ENCODE results near the gene TMEM141. TPM values are rescaled to one million over a fixed set of nuclear protein-coding genes. Genes with fewer than 3 reads are reported as not detected.
"Not testable (repeated sequence)": the region's sequence is repeated elsewhere in the genome, so short reads cannot be mapped to it uniquely, and the experiment has no call there.

TMEM141 gene
- total RNA-seq, 2 experiments from 2014 or later: 48.4 to 53.3 TPM

DNA sequence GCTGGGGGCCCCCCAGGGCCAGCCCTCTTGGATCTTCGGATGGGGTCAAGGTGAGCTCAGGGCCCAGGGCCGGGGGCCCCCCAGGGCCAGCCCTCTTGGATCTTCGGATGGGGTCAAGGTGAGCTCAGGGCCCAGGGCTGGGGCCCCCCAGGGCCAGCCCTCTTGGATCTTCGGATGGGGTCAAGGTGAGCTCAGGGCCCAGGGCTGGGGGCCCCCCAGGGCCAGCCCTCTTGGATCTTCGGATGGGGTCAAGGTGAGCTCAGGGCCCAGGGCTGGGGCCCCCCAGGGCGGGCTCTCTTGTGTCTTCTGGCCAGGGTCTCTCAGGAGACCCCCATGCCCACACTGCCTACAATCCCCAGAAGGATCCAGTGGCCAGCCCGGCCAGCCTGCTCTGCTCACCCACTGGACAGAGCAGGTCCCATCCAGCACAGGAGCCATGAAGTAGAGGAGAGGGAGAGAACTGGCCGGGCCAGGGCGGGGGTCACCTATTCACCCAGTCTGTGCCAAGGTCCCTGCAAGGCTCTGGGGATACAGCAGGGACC is 11.9 kb downstream of the TMEM141 start:
- CTCF ChIA-PET: interaction anchor here (1.6 kb wide), 1 partner anchor 10 kb away, joined by 6 read pairs; no protein-coding TSS in a partner anchor
- POLR2A ChIA-PET: not testable (repeated sequence)

DNA sequence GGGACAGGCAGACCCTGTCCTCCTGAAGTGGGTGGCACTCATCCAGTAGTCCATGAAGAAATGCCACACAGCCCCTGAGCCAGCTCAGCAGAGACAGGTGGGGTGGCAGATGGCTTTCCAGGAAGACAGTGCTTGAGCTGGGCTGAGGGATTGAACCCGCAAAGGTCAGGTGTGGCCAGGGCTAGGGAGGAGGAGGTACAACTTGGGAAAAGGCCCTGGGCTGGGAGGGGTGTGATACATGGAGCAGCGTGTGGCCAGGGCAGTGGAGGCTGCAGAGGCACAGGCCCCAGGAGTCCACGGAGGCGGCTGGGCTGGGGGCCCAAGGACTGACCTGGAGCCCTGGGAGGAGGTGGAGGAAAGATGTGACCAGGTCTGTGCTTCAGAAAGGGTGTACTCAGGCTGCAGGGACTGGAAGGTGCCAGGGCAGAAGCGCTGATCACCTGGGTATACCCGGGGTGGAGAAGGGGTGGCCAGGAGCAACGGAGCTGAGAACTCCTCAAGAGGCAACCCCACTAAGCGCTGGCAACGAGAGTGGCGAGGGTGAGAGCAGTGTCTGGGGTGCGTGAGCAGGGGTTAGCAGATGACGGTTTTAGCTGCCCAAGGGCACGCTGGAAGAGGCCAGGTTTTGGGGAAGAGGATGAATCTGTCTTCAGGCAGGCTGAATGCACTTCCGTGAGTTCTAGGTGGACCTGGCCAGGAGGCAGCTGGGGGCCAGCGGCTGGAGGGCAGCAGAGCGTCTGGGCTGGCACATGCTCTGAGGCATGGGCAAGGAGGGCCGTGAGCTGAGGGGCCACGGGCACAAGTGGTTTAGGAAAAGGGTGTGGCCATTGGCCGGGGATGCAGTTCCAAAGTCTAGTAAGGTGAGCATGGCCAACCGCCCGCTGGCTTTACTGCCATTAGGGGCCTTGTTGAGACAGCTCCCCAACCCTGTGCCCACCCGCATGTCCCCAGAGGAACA is 12.7 kb downstream of the TMEM141 start:
- POLR2A ChIA-PET: no interaction called here
- CTCF ChIA-PET: interaction anchor here (1.0 kb wide), 1 partner anchor 172 kb away, joined by 5 read pairs; no protein-coding TSS in a partner anchor

DNA sequence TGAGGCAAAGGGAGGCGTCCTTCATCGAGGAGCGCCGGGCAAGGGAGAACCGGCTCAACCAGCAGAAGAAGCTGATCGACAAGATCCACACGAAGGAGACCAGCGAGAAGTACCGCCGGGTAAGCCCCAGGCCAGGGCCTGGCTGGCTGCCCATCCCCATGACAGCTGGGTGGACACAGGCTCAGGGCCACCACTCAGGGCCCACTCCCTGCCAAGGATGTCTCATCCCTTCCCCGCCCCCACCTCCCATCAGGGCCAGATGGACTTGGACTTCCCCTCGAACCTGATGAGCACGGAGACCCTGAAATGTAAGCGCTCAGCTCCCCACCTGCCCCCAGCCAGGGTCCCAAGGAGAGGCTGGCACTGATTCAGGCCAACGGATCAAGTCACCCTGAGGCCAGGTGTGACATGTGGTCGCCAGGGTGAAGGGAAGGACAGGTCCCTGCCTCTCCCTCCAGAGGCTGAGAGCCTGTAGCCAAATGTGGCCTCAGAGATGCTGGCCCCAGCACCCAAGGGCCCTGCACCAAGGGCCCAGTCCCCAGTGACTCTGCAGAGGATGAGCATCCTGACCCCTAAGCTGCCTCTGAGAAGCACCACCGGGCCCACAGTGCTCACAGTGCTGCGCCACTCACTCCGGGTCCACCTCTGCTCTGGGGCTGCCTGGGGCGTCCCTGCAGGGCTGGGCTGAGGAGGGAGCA is 13.5 kb downstream of the TMEM141 start:
- CTCF ChIA-PET: interaction anchor here (1.0 kb wide), 1 partner anchor 171 kb away, joined by 5 read pairs; no protein-coding TSS in a partner anchor
- POLR2A ChIA-PET: no interaction called here

DNA sequence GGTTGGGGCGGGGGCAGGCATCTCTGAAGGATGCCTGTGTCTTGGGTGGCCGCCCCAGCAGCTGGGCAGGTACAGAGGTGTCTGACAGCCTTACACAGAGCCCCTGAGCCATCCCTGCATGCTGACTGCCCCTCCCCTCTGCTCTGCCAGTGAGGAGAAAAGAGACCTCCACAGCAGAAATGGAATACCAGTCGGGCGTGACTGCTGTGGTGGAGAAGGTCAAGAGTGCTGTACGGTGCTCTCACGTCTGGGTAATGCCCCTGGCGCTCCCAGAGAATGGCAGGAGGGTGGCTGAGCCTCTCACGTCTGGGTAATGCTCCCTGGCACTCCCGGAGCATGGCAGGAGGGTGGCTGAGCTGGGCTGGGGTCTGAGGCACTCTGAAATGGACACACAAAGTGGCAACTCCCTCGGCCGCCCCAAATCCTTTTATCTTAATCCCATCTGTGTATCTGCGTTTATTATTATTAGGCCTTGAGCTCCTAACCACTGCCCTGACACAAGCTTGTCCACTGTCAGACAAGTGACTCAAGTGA is 14.1 kb downstream of the TMEM141 start:
- ChIA-PET POLR2A (no interaction called here), CTCF (interaction anchor here (1.2 to 1.7 kb wide), 2 partner anchors 13 to 39 kb away, joined by 3 to 7 read pairs; no protein-coding TSS in a partner anchor)

DNA sequence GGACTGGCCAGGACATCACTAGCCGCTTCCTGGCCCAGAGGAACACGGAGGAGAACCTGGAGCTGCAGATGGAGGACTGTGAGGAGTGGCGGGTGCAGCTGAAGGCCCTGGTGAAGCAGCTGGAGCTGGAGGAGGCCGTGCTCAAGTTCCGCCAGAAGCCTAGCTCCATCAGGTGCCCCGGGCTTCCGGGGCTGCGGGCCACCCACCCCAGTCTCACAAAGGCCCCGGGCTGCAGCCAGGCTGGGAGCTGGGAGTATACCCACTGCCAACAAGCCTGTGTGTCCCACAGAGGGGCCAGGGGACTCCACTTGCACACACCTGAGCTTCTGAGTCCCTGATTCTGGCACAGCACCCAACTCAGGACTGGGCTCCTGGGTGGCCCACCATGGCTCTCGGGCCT is 14.9 kb downstream of the TMEM141 start:
- ChIA-PET CTCF (interaction anchor here (1.2 to 1.7 kb wide), 3 partner anchors 14 to 40 kb away, joined by 3 to 7 read pairs (median 3); no protein-coding TSS in a partner anchor), POLR2A (interaction anchor here (1.7 kb wide), 1 partner anchor 281 kb away, joined by 4 read pairs; the partner anchor contains the start of gene MAN1B1)

DNA sequence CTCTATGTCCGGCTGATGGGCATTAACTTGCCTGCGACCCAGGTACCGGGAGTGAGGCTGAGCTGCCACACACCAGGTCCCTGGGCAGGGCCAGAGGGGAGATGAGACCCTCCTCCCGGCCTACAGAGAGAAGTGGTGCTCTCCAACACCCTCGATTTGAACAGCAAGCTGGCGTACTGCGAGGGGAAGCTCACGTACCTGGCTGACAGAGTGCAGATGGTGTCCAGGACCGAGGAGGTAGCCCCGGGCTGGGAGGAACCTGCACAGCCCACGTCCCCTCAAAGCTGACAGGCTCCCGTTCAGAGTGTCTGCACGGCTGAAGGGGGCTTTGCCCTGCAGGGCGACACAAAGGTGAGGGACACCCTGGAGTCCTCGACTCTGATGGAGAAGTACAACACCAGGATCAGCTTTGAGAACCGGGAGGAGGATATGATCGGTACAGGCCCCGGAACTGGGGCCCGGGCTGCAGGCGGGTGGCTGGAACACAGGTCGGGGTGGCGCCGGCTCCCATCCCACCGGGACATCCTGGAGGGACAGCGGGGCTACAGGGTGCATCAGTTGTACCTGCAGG is 15.6 kb downstream of the TMEM141 start:
- POLR2A ChIA-PET: interaction anchor here (0.6 to 1.7 kb wide), 2 partner anchors 281 to 382 kb away, joined by 3 to 4 read pairs; partner anchors contain the start of gene MAN1B1
- CTCF ChIA-PET: interaction anchor here (1.0 to 1.7 kb wide), 5 partner anchors 9 to 289 kb away, joined by 3 to 7 read pairs (median 3); no protein-coding TSS in a partner anchor

DNA sequence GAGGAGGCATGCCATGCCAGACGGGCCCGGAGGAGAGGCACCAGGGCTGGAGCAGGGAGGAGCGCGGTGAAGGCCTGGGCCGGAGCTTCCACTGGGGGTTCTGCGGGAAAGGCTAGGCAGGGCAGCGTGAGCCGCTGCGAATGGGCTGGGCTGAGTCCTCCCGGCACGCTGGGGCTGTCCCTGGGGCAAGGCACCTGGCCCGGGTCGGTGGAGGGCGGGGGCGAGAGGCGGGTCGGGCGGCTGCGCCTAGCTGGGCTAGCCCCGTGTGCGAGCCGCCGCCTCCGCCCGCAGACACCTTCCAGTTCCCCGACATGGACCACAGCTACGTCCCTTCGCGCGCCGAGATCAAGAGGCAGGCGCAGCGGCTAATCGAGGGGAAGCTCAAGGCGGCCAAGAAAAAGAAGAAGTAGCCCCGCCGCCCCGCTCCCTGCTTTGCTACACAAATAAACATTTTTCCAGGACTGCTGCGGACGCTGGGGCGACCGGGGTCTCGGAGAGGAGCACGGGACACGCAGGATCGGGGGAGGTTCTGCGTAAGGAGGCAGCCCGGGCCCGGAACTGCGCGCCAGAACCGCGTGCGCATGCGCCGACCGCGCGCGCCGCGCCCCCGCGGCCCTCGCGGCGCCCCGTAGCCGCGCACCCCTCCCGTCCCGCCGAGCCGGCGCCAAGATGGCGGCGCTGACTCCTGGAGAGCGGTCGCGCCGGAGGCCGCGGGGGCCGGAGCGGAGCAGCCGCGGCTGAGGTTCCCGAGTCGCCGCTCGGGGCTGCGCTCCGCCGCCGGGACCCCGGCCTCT is 16.3 kb downstream of the TMEM141 start, which contains the start of gene RABL6:
Gene RABL6, plus strand, starts transcription at position 668 of the 794 bp plus-strand sequence. CDS start 249 bp downstream, outside the sequence.
- POLR2A ChIA-PET: interaction anchor here (0.6 to 1.7 kb wide), 4 partner anchors 39 to 382 kb away, joined by 3 to 10 read pairs (median 4); partner anchors contain the start of gene MAN1B1
- CTCF ChIA-PET: interaction anchor here (1.0 to 2.6 kb wide), 4 partner anchors 8 to 288 kb away, joined by 3 to 9 read pairs (median 5); partner anchors contain the start of gene AJM1

DNA sequence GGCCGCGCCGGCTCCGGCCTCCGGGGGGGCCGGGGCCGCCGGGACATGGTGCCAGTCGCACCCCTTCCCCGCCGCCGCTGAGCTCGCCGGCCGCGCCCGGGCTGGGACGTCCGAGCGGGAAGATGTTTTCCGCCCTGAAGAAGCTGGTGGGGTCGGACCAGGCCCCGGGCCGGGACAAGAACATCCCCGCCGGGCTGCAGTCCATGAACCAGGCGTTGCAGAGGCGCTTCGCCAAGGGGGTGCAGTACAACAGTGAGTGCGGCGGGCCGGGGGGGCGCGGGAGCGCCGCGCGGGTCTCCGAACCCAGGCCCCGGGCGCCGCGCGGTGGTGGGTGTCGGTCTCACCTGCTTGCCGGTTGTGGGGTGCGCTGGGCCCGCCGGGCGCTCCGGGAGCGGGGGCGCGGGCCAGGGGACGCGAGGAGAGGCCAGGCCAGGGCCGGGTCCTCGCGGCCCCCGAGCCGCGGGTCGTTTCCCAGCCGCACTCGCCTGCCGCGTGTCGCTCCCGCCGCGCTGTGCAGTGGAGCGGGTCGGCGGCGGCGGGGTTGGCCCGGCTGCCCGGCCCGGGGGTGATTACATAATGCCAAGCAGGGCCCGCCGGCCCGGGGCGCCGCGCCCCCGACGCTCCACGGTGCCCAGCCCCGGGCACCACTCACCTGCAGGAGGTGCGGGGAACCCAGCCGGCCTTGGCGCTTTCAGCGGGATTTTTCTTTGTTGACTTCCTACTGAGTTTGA is 17.1 kb downstream of the TMEM141 start:
- ChIA-PET POLR2A (interaction anchor here (0.6 to 1.7 kb wide), 4 partner anchors 40 to 279 kb away, joined by 3 to 10 read pairs (median 4); partner anchors contain the start of gene MAN1B1), CTCF (interaction anchor here (1.2 to 2.6 kb wide), 3 partner anchors 16 to 34 kb away, joined by 3 to 9 read pairs (median 5); partner anchors contain the start of gene AJM1)

DNA sequence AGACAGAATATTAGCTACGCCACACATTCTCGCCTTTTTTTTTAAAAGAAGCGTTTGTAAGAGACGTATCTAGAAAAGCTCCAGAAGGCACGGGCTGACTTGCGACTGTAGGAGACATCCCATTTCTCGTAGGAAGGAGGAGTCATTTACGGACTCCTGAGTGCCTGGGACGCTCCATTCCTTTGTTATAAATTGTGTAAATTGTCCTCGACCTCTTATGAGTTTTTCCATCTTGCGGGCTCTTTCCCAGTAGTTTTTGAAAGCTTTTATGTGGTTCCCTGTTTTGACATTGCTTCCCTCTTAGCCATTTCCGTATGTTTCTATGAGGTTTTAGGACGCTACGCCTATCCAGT is 17.6 kb downstream of the TMEM141 start:
- ChIA-PET POLR2A (interaction anchor here (0.9 kb wide), 1 partner anchor 226 kb away, joined by 3 read pairs; no protein-coding TSS in a partner anchor), CTCF (interaction anchor here (1.2 to 2.6 kb wide), 3 partner anchors 16 to 34 kb away, joined by 3 to 9 read pairs (median 5); partner anchors contain the start of gene AJM1)

DNA sequence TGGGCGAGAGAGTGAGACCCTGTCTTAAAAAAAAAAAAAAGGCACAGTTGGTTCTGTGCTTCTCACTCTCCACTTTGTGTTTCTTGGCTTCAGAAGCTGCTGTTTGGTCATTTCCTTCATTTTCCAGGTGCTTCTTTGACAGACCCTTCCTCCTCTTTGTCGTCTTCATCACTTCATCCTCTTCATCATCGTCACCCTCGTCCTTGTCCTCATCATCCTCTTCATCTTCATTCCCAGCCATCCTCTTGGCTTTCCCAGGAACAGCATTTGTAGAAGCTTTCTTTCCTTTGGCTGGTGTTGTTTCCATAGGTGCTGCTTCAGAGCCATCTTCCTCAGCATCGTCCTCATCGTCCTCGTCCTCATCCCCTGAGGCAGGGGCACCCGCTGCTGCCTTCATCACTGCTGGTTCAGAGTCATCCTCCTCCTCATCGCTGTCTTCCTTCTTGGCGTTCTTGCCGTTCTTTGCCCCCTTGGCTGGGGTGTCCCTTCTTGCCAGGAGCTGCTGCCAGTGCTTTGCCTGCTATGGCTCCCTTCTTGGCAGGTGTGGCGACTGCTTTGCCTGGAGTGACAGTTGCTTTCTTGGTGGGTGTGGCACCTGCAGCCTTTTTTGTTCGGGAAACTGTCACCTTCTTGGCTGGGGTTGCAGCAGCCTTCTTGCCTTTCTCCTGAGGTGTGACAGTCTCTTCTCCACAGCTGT is 23.7 kb downstream of the TMEM141 start:
- CTCF ChIA-PET: interaction anchor here (0.9 to 1.1 kb wide), 3 partner anchors 8 to 214 kb away, joined by 3 to 7 read pairs (median 3); partner anchors contain the start of gene AJM1
- POLR2A ChIA-PET: interaction anchor here (0.8 kb wide), 1 partner anchor 125 kb away, joined by 5 read pairs; no protein-coding TSS in a partner anchor

DNA sequence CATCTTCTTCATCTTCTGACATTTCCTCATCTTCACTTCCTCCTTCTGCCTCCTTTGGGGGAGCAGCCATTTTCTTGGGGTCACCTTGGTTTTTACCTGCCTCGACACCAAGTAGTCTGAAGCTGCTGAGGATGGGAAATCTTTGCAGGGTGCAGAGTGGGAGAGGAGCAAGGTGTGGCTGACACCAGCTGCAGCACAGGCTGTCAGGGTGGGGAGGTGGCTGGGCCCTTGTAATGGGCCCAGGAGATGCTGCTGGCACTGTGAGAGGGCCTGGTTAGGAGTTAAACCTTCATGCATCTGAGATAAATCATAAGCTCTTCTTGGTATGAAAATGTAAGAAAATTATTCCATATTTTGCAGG is 24.3 kb downstream of the TMEM141 start:
- POLR2A ChIA-PET: no interaction called here
- CTCF ChIA-PET: interaction anchor here (0.9 to 1.1 kb wide), 3 partner anchors 8 to 213 kb away, joined by 3 to 7 read pairs (median 3); partner anchors contain the start of gene AJM1

DNA sequence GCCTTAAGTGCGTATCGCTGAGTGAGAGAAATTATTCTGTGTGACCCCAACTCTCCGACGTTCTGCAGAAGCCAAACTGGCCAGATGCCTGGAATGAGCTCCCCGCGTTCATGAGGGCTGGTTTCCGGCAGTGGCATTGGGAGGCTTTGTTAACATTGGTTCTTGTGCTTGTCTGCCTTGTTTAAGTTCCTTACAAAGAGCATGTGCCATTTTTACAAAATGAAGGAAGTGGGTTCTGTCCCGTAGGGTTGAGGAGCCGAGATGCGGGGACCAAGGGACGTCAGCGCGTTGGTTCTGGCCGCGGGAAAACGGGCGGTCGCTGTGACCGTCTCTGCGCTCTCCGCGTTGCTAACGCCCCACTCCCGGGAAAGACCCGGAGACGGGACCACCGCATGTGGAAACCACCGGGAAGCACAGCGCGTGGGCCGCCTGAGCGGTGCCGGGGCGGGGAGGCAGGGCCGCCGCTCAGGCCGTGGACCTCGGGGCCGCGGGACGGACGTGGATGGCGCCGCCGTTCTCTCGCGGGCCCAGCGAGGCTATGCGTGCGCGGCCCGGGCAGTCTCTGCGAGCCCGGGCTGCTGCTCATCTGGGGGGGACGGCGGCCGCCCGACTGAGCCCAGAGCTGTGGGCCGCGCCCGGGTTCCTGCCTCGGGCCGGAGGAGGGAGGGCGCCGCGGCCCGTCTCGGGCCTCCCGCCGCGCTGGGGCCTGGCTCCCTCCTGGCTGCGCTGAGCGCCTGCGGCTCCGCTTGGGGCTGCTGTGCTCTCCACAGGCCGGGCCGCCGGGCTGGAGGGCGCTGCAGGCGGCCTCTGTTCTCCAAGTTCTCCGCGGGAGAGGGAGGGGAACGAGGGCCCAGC is 30.1 kb downstream of the TMEM141 start:
- ChIA-PET CTCF (no interaction called here), POLR2A (no interaction called here)

DNA sequence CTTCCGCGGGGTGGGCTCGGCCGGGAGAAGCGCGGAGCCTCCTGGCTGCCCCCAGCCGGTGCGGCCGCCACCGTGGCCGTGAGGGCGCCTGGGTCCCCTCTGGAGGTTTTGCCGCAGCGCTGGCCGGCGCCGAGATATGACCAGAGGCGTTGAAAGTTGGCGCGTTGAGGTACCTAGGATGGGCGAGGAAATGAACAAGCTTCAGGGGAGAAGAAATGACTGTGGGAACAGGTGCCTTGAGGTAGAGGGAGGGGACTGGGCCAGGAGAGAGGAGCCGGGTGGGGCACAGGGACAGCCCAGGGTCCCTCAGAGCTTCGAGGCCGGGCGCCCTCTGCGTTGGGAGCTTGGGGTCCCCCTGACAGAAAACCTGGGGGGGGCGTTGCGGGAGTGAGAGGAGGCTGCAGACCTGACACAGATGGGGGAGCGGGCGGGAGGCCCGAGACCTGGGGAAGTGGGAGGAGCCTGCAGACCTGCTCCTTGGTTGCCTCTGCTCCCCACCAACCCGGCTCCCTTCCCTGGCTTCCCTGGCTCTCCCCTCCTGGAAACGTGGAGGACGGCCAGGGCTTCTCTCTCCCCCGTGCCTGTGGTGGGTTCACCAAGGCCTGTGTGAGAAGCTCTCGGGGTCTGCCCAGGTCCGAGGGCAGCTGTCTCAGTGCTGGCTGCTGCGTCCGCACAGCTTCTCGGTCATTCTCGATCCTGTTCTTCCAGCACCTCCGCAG is 30.8 kb downstream of the TMEM141 start:
- CTCF ChIA-PET: interaction anchor here (0.7 to 0.9 kb wide), 2 partner anchors 213 to 260 kb away, joined by 3 read pairs; no protein-coding TSS in a partner anchor
- POLR2A ChIA-PET: no interaction called here

DNA sequence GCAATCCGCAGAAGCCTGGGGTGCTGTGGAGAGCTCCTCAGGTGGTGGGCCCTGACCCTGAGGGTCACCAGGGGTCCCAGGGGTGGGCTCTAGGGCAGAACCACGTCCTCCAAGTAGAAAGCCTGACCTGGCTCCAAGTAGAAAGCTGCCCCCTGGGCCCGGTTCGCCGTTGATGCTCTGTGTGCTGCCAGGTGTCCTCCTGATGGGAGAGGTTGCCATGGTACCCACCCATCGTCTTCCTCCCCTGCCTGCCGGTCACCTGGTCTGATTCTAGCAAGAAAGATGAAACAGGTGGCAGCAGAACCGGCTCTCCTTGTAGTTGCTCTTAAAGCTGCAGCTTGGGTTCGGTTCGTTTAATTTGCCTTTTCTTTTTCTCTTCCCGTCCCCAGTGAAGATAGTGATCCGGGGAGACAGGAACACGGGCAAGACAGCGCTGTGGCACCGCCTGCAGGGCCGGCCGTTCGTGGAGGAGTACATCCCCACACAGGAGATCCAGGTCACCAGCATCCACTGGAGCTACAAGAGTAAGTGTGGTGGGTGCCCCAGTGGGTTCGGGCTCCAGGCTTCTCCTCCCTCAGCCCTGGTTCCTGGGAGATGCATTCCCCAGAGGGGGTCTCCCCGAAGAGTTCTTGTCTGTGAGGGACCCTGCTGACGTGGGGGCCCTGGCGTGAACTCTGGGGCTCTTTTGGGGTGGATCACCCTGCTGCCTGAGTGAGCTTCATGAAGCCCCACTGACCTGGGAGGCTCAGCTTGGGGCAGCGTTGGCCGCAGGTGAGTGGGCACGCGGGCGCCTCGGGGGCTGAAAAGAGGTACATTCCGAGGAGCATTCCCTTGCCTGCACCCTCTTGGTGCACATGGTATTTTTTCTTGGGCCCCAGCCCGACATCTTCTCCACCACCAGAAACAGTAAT is 32.2 kb downstream of the TMEM141 start:
- POLR2A ChIA-PET: no interaction called here

More for the DNA sequence above, 32.2 kb downstream of the TMEM141 start:
- CTCF ChIA-PET: interaction anchor here (0.7 to 2.5 kb wide), 7 partner anchors 12 to 261 kb away, joined by 3 to 7 read pairs (median 3); no protein-coding TSS in a partner anchor

Measured in activated CD8-positive, alpha-beta memory T cell treated with anti-CD3 and anti-CD28 coated beads for 36 hours (primary cell).